Stimulated activated naive CD8-positive, alpha-beta T cell treated with anti-CD3 and anti-CD28 coated beads, Interleukin-15, Interleukin-2, amounts not matched to agents 100 U/mL and 50 U/mL, for 24 hours (primary cell): ENCODE data around the gene MMP8.
"Not testable (repeated sequence)": the region's sequence is repeated elsewhere in the genome, so short reads cannot be mapped to it uniquely, and the experiment has no call there.

Source experiments
- ATAC-seq: fragments of 150-1000 bp; cut with Tn5 transposase; one replicate; pipeline ENCODE4 v1.10.0; 2021
- DNase-seq: peaks from one replicate; pipeline ENCODE4 v3.0.0; 2021

The MMP8 gene, protein sequence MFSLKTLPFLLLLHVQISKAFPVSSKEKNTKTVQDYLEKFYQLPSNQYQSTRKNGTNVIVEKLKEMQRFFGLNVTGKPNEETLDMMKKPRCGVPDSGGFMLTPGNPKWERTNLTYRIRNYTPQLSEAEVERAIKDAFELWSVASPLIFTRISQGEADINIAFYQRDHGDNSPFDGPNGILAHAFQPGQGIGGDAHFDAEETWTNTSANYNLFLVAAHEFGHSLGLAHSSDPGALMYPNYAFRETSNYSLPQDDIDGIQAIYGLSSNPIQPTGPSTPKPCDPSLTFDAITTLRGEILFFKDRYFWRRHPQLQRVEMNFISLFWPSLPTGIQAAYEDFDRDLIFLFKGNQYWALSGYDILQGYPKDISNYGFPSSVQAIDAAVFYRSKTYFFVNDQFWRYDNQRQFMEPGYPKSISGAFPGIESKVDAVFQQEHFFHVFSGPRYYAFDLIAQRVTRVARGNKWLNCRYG

GRCh38 chr11:102724904-102725500 lies at the start of gene MMP8:
Gene MMP8, minus strand, starts transcription at chr11:102724954. Its CDS starts 99 bp downstream, at chr11:102724855.
- no peak for ATAC-seq

GRCh38 chr11:102773386-102773785 lies 48.6 kb upstream of the MMP8 start:
- DNase-seq (no peak), ATAC-seq (no peak)

More at GRCh38 chr11:102724904-102725500, at the start of gene MMP8:
- no peak for DNase-seq

DNA sequence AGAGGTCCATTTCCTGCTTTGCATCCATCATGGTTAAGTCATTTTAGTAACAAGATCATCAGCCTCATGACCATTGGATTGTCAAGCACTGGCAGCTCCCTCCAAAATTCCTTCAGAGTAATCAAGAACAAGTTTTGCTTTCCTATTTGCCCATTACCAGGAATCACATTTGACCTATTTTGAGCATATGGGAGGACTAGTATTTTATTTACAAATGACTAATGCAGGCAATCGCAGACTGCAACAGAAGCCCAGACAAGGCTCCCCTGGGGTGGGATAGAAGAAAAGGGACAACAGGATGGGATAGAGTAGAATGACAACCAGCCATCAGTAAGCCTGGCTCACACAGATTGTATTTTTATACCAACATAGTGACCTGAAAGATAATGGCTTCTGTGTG lies 46.6 kb upstream of the MMP8 start:
- DNase-seq = no peak
- ATAC-seq = no peak

GRCh38 chr11:102770191-102770590 lies 45.4 kb upstream of the MMP8 start:
- DNase-seq (no peak), ATAC-seq (no peak)

DNA sequence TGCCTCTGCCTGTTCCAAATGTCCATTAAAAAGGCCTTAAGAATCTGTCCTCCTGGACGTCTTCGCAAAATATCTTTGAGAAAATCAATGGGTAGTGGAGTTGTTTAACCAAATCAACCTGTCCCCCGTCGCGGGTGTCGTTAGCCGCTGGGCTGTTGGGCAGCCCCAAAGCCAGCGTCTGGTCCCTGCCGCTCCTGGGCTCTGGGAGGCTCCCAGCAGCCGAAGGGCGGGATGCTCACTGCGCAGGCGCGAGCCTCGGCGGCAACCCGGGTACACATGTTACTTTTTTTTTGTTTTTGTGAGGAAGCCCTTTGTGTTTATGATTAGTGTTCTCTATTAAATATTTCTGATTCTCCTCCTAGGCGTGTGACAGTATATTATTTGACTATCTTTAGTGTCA lies 43.0 kb upstream of the MMP8 start:
- DNase-seq = no peak
- ATAC-seq = no peak

GRCh38 chr11:102763440-102763839 lies 38.7 kb upstream of the MMP8 start:
- no peak for ATAC-seq
- DNase-seq = no peak

GRCh38 chr11:102762361-102762767 lies 37.6 kb upstream of the MMP8 start:
- no peak for ATAC-seq
- DNase-seq = no peak

- ATAC-seq = no peak
- DNase-seq = no peak
Observed at GRCh38 chr11:102761646-102762238, 37.0 kb upstream of the MMP8 start.

GRCh38 chr11:102760344-102761035 lies 35.7 kb upstream of the MMP8 start:
- DNase-seq (no peak), ATAC-seq (peak; percentile 32)

GRCh38 chr11:102757823-102758549 lies 33.2 kb upstream of the MMP8 start:
- no peak for DNase-seq
- no peak for ATAC-seq

- ATAC-seq (no peak), DNase-seq (no peak)
Observed at GRCh38 chr11:102753267-102753666, 28.5 kb upstream of the MMP8 start.

GRCh38 chr11:102751673-102752072 lies 26.9 kb upstream of the MMP8 start:
- ATAC-seq = no peak

GRCh38 chr11:102749101-102749722 lies 24.5 kb upstream of the MMP8 start:
- no peak for ATAC-seq
- DNase-seq = no peak

More at GRCh38 chr11:102751673-102752072, 26.9 kb upstream of the MMP8 start:
- no peak for DNase-seq

DNA sequence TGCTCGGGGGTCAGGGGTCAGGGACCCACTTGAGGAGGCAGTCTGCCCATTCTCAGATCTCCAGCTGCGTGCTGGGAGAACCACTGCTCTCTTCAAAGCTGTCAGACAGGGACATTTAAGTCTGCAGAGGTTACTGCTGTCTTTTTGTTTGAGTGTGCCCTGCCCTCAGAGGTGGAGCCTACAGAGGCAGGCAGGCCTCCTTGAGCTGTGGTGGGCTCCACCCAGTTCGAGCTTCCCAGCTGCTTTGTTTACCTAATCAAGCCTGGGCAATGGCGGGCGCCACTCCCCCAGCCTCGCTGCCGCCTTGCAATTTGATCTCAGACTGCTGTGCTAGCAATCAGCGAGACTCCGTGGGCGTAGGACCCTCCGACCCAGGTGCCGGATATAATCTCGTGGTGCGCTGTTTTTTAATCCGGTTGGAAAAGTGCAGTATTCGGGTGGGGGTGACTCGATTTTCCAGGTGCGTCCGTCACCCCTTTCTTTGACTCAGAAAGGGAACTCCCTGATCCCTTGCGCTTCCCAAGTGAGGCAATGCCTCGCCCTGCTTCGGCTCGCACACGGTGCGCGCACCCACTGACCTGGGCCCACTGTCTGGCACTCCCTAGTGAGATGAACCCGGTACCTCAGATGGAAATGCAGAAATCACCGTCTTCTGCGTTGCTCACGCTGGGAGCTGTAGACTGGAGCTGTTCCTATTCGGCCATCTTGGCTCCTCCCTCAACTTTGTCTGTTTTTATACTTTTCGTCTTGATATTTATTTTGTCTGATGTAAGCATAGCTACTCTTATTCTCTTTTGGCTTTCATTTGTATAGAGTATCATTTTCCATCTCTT lies 22.2 kb upstream of the MMP8 start:
- not testable (repeated sequence) for DNase-seq, ATAC-seq

- no peak for DNase-seq
- no peak for ATAC-seq
Observed at GRCh38 chr11:102734650-102735049, 9.9 kb upstream of the MMP8 start.

DNA sequence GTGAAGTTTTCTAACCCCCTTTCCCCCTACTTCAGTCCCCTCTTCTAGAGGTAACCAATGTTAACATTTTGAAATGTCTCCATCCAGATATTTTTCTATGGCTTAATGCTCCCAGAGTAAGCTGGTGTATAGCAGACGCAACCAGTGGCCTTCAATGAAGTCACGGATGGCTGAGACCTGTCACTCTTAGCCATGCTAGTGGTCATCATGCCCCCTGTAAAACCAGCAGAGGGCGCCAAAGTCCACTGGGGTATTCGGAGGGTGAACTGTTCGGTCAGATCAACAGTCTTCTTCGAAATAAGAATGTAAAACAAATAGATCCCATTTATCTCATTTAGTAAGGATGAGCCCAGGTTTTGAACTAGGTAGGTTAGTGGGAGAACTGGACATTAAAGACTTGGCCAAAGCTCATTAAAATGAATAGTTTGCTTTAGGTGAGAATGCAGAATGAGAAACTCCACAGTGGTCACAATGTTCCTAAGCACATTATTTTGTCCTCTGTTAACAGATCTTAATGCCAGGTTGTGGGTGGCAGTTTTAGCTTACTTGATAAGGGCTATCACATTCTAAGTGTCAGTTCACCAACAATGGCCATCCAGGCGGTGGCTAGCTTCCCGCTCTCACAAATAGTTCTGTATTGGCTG lies 8.6 kb upstream of the MMP8 start:
- DNase-seq = peak; percentile 74
- peak; percentile 73 for ATAC-seq

DNA sequence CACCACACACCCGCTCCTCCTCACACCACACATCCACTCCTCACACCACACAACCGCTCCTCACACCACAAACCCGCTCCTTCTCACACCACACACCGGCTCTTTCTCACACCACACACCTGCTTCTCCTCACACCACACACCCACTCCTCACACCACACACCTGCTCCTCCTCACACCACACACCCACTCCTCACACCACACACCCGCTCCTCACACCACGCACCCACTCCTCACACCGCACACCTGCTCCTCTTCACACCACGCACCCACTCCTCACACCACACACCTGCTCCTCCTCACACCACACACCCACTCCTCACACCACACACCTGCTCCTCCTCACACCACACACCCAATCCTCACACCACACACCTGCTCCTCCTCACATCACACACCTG lies 6.2 kb upstream of the MMP8 start:
- ATAC-seq, DNase-seq: not testable (repeated sequence)

DNA sequence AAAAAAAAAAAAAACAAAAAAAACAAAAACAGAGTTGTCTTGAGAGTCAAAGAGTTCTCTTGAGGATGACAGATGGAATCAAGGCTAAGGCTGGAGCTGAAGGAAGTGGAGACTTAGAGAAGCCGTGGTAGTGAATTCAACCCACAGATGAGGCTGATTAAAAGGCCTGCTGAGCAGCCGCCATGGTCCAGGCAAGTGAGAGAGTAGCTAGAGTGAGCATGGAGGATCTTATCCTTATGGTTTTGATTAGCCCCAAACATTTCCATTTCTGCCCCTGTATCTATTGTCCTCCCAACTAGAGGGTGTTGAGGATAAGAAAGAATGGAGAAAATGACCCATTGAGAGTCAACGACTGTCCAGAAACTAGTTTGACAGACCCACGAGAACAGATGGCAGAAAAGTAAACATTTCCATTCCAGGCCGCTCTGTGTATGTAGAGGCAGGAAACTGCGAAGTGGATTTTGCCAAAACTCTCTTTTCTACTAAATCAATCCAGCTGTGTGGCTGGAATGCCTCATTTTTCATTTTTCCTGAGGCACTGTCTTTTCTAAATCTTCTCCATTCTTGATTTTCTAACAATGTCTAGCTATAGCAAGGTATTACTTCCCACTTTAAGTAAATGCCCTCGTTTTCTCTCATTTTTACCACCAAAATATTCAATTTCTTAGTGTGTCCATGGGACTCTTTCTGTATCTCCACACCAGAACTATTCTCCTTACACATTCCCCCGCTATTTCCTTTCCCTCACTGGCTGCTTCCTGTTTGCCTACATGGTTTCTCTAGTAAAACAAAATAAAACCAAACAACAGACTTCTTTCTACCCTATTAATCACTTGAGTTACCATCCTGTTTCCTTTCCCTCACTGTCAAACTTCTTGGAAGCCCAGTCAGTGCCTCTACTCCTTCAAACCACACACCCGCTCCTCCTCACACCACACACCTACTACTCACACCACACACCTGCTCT lies 5.4 kb upstream of the MMP8 start:
- ATAC-seq (no peak), DNase-seq (no peak)

GRCh38 chr11:102727890-102728289 lies 3.1 kb upstream of the MMP8 start:
- DNase-seq (no peak), ATAC-seq (no peak)
